ENCODE measurements around the gene HDAC1.

GRCh38 chr1:32351399-32352238, 59.7 kb downstream of the HDAC1 start:
- TF ChIP-seq CTCF (IDR thresholded peaks at IDR 0.05), result peak; percentile 24; the same call in 1 of the 2 replicates
- no peak for TF ChIP-seq MAX (IDR thresholded peaks at IDR 0.05; ENCODE audit: low read depth)
- peak; percentile 75 for TF ChIP-seq USF1 (IDR thresholded peaks at IDR 0.05; ENCODE audit: borderline replicate concordance, low read depth)
- peak; percentile 61 for TF ChIP-seq POLR2AphosphoS5 (IDR thresholded peaks at IDR 0.05; ENCODE audit: low read depth, low read length)
- TF ChIP-seq TEAD4 (IDR thresholded peaks at IDR 0.05; ENCODE audit: borderline replicate concordance, insufficient read depth), result no peak
- TF ChIP-seq EZH2phosphoT487 (IDR thresholded peaks at IDR 0.05; ENCODE audit: borderline replicate concordance, low read depth), result no peak
- no peak for TF ChIP-seq EP300 (IDR thresholded peaks at IDR 0.05; ENCODE audit: borderline replicate concordance in 1 of 2, low read depth in 1 of 2, low read length in 1 of 2)
- no peak for TF ChIP-seq RAD21 (IDR thresholded peaks at IDR 0.05; ENCODE audit: low read length)
- TF ChIP-seq, protein P1, sequence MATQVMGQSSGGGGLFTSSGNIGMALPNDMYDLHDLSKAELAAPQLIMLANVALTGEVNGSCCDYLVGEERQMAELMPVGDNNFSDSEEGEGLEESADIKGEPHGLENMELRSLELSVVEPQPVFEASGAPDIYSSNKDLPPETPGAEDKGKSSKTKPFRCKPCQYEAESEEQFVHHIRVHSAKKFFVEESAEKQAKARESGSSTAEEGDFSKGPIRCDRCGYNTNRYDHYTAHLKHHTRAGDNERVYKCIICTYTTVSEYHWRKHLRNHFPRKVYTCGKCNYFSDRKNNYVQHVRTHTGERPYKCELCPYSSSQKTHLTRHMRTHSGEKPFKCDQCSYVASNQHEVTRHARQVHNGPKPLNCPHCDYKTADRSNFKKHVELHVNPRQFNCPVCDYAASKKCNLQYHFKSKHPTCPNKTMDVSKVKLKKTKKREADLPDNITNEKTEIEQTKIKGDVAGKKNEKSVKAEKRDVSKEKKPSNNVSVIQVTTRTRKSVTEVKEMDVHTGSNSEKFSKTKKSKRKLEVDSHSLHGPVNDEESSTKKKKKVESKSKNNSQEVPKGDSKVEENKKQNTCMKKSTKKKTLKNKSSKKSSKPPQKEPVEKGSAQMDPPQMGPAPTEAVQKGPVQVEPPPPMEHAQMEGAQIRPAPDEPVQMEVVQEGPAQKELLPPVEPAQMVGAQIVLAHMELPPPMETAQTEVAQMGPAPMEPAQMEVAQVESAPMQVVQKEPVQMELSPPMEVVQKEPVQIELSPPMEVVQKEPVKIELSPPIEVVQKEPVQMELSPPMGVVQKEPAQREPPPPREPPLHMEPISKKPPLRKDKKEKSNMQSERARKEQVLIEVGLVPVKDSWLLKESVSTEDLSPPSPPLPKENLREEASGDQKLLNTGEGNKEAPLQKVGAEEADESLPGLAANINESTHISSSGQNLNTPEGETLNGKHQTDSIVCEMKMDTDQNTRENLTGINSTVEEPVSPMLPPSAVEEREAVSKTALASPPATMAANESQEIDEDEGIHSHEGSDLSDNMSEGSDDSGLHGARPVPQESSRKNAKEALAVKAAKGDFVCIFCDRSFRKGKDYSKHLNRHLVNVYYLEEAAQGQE (IDR thresholded peaks at IDR 0.05; ENCODE audit: low read depth, low read length), result no peak
- TF ChIP-seq, protein P2, sequence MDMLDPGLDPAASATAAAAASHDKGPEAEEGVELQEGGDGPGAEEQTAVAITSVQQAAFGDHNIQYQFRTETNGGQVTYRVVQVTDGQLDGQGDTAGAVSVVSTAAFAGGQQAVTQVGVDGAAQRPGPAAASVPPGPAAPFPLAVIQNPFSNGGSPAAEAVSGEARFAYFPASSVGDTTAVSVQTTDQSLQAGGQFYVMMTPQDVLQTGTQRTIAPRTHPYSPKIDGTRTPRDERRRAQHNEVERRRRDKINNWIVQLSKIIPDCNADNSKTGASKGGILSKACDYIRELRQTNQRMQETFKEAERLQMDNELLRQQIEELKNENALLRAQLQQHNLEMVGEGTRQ (IDR thresholded peaks at IDR 0.05; ENCODE audit: borderline replicate concordance, low read depth, low read length), result no peak
